Activated CD4-positive, alpha-beta T cell treated with anti-CD3 and anti-CD28 coated beads, Interleukin-2, amount 50 U/mL, for 4 hours (primary cell): ENCODE data around the gene RAB23.
"Not testable (repeated sequence)": the region's sequence is repeated elsewhere in the genome, so short reads cannot be mapped to it uniquely, and the experiment has no call there.

Experiments used
- DNase-seq, 2 experiments: peaks; one replicate each; pipeline ENCODE4 v3.0.0-alpha.2; 2020

Gene RAB23

GRCh38 chr6:57221936-57222742, at the start of gene RAB23:
Gene RAB23, minus strand, starts transcription at chr6:57222307. Its CDS starts 11,927 bp downstream, at chr6:57210380.
- peak; percentile 72 to 75 for DNase-seq

- no peak for DNase-seq
Observed at GRCh38 chr6:57268294-57268640, 46.2 kb upstream of the RAB23 start.

- DNase-seq = peak; percentile 27 to 32
Observed at GRCh38 chr6:57267586-57268293, 45.6 kb upstream of the RAB23 start.

GRCh38 chr6:57265755-57266221, 43.7 kb upstream of the RAB23 start:
- DNase-seq = no peak

- DNase-seq = no peak
Observed at GRCh38 chr6:57263739-57264138, 41.6 kb upstream of the RAB23 start.

GRCh38 chr6:57262901-57263694, 41.0 kb upstream of the RAB23 start:
- DNase-seq = no peak

- DNase-seq = no peak
Observed at GRCh38 chr6:57262488-57262887, 40.4 kb upstream of the RAB23 start.

- DNase-seq = no peak
Observed at GRCh38 chr6:57261926-57262325, 39.8 kb upstream of the RAB23 start.

- DNase-seq = no peak
Observed at GRCh38 chr6:57259064-57259463, 37.0 kb upstream of the RAB23 start.

GRCh38 chr6:57257911-57258541, 35.9 kb upstream of the RAB23 start:
- no peak for DNase-seq

- no peak for DNase-seq
Observed at GRCh38 chr6:57256541-57256940, 34.4 kb upstream of the RAB23 start.

- no peak for DNase-seq
Observed at GRCh38 chr6:57255451-57256169, 33.5 kb upstream of the RAB23 start.

- DNase-seq = no peak
Observed at GRCh38 chr6:57254055-57254717, 32.1 kb upstream of the RAB23 start.

GRCh38 chr6:57252975-57253374, 30.9 kb upstream of the RAB23 start:
- DNase-seq = no peak

- no peak for DNase-seq
Observed at GRCh38 chr6:57252137-57252536, 30.0 kb upstream of the RAB23 start.

GRCh38 chr6:57250348-57250747, 28.2 kb upstream of the RAB23 start:
- DNase-seq = no peak

- DNase-seq = no peak
Observed at GRCh38 chr6:57248311-57248895, 26.3 kb upstream of the RAB23 start.

- DNase-seq = no peak
Observed at GRCh38 chr6:57247603-57248002, 25.5 kb upstream of the RAB23 start.

- no peak for DNase-seq
Observed at GRCh38 chr6:57246307-57246706, 24.2 kb upstream of the RAB23 start.

- no peak for DNase-seq
Observed at GRCh38 chr6:57243954-57244353, 21.8 kb upstream of the RAB23 start.

GRCh38 chr6:57243526-57243925, 21.4 kb upstream of the RAB23 start:
- DNase-seq = not testable (repeated sequence)
